SK-N-SH treated with all-trans-retinoic acid at 6 μM for 48 hours (cell line): Measurements from ENCODE around the gene URAD.

Experiments used
- ARNTL ChIP-seq: fragments of 450-650 bp; formaldehyde crosslinking; IDR thresholded peaks from 2 replicates; pipeline ENCODE4 v1.5.0; 2020; ENCODE audit warnings: low read depth, mild to moderate bottlenecking, moderate library complexity, borderline replicate concordance
- ZFP30 ChIP-seq: fragments of 450-650 bp; formaldehyde crosslinking; IDR thresholded peaks from 2 replicates; pipeline ENCODE4 v1.5.0; 2022; ENCODE audit warnings: mild to moderate bottlenecking, moderate library complexity

DNA sequence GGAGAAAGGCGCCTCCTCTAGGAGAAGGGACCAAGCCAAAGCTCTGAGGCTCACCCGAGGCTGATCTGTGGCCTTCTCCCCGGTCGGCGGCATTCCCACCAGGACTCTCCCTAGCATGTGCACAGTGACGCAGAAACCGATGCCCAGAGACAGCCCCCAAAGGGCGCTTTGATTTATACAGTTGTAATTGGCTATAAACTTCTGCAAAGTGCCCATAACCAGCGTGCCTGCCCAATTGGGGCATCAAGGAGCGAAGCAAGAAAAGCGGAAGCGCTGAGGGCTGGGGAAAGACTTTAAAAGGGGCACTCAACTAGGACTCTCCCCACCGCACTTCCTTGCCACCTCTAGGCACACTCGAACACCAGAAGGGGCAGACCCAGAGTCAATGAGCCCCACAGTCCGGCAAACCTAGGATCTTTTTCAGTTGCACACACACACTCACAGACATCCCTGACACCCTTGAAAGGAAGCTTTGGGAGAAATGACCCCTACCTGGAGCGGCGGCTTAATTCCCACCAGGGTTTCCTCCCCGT, 21.2 kb downstream of the URAD start:
- TF ChIP-seq ZFP30 (CRISPR knock-in tag) (no peak), ARNTL (no peak)
